Sigmoid colon (tissue), 4 donors: ENCODE data around the gene ARID5A.

Experiments
- CTCF ChIP-seq, 4 experiments: fragments of 450-650 bp in 3 of 4; fragments of 200-600 bp in 1 of 4; IDR thresholded peaks; one replicate each; pipeline ENCODE4 v1.5.1; 2016 to 2019; ENCODE audit warnings: antibody characterized with exemption in 4 of 4, mild to moderate bottlenecking in 3 of 4, moderate library complexity in 2 of 4
- EP300 ChIP-seq, 4 donors: sonication (generic); formaldehyde crosslinking; IDR thresholded peaks; one replicate each; pipeline ENCODE4 v1.6.1; 2017; ENCODE audit warnings: antibody characterized with exemption in 4 of 4
- POLR2A ChIP-seq, 2 donors: fragments of 450-650 bp; IDR thresholded peaks; one replicate each; pipeline ENCODE4 v1.6.1; 2016; ENCODE audit warnings: antibody characterized with exemption in 2 of 2, mild to moderate bottlenecking in 2 of 2, moderate library complexity in 2 of 2
- POLR2AphosphoS5 ChIP-seq, 4 donors: sonication (generic); formaldehyde crosslinking; IDR thresholded peaks; one replicate each; pipeline ENCODE4 v1.6.1; 2017; ENCODE audit warnings: antibody characterized with exemption in 4 of 4

GRCh38 chr2:96538487-96539214, 2.1 kb downstream of the ARID5A start:
- peak in 2 of 4 donors; percentile 46 to 69 for TF ChIP-seq EP300 (IDR thresholded peaks at IDR 0.05)
- TF ChIP-seq POLR2AphosphoS5 (IDR thresholded peaks at IDR 0.05): peak in 3 of 4 donors; percentile 60 to 86 (median 74)
- TF ChIP-seq CTCF (IDR thresholded peaks at IDR 0.05): no peak
- TF ChIP-seq POLR2A (IDR thresholded peaks at IDR 0.05): peak in 1 of 2 donors; percentile 45
